Activated CD4-positive, CD25-positive, alpha-beta regulatory T cell treated with anti-CD3 and anti-CD28 coated beads, Interleukin-2, amount 50 U/mL, for 16 hours (primary cell): ENCODE results near the gene JMJD7.

Source experiments
- DNase-seq: peaks from one replicate; pipeline ENCODE4 v3.0.0-alpha.2; 2020; ENCODE audit warnings: low read depth, low spot score

JMJD7 gene

GRCh38 chr15:41862515-41863116 is 34.7 kb downstream of the JMJD7 start:
- no peak for DNase-seq

- no peak for DNase-seq
Measured at GRCh38 chr15:41865490-41866055, 37.7 kb downstream of the JMJD7 start.

DNA sequence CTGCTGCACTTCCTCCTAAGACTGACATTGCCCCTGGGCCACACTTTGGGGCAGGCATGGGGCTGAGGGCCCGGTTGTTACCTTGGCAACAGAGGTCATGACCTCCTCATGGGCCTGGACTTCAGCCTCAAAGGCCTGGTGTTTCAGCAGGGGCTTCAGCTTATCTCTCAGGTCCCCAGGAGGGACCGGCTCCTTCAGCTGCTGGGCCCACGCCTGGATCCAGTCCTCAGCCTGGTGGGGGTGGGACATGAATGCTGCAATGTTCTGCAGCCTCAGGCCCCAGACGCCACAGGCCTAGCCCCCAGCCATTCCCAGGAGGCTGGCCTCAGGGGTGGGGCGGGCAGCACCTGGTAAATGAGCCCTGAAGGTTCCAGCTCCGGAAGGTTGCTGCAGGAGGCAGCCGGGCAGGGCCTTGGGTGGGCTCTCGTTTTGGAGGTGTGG is 38.4 kb downstream of the JMJD7 start:
- DNase-seq, result no peak

DNA sequence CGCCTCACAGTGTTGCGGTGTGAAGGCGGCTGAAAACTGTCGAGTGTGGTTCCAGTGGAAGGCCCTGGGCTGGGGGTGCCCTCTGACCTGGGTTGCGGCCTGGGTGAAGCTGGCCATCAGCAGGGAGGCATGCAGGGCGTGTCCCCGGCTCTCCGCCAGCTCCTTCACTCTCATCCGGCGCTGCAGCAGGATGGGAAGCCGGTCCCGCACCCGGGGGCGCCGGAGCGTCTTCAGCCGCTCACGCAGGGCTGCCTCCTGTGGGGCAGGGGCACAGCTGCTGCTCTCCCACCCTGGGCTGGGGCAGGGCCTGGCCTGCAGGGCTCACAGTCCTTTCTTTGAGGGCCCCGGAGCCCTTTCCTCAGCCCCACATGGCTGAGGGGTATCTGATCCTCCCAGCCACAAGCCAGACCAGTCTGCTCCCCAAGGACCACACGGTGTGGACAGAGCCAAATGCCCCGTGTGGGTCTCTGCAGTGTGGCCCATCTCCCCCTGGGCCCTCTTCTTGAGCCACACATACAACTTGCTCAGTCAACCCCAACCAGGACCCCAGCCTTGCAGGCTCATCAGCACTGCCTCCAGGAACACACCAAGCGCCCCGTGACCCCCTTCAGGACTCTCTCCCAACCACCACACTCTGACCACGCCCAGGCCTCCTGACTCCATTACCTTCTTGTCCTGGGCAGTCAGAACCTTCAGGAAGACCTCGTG is 39.1 kb downstream of the JMJD7 start:
- no peak for DNase-seq

DNA sequence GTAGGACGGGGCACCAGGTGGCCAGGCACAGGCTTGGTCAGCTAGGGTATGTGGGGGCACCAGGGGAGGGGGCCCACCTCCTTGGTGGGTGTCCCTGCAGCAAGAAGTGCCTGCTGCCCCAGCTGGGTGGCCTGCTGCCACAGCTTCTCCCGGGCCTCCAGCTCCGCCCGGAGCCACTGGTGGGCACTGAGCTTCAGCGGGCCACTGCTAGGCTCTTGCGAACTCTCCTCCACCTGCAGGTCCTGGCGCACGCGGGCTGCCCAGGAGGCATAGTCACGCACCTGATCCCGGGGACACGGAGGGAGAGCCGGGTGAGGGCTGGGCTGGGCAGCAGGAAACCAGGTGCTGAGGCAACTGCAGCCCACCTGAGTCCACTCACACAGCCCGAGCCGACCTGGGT is 40.4 kb downstream of the JMJD7 start:
- DNase-seq, result no peak

DNA sequence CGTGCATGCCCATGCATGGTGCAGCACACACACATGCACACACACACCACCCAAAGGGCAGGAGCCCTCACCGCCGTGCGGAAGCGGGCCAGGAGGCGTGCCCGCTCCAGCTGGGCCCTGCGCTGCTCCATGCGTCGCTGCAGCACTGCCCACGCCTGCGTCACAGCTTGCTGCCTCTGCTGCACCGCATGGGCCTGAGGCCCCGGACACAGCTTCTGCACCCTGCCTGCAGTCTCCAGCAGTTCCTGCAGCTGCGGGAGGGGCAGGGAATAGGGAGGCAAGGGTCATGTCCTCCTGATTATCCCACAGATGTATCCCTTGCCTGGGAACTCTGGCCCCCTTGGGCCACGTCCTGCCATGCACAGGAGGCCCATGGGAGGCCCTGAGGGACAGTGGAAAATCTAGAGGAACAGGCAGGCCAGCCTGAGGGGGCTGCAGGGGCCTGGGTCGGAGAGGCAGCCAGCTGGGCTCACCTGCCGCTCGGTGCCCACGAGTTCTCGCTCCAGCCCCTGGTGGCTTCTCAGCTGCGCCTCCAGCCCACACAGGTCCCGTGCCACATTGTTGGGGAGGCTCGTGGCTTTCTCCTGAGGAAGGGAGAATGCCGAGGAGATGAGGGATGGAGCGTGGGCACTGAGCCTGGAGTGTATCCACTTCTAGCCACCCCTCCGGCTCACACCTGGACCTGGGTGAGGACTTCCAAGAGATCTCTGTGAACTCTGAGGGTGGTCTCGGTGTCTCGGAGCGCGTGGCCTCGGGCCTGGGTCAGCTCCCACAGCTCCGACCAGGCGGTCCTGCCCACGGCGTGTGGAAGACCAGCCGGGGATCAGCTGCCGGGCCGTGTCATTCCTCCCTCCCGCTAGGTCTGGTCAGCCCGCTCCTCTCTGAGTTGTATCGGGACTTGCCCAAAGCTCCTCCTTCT is 42.1 kb downstream of the JMJD7 start:
- DNase-seq, result no peak

GRCh38 chr15:41870689-41871081 is 42.8 kb downstream of the JMJD7 start:
- peak; percentile 19 for DNase-seq

DNA sequence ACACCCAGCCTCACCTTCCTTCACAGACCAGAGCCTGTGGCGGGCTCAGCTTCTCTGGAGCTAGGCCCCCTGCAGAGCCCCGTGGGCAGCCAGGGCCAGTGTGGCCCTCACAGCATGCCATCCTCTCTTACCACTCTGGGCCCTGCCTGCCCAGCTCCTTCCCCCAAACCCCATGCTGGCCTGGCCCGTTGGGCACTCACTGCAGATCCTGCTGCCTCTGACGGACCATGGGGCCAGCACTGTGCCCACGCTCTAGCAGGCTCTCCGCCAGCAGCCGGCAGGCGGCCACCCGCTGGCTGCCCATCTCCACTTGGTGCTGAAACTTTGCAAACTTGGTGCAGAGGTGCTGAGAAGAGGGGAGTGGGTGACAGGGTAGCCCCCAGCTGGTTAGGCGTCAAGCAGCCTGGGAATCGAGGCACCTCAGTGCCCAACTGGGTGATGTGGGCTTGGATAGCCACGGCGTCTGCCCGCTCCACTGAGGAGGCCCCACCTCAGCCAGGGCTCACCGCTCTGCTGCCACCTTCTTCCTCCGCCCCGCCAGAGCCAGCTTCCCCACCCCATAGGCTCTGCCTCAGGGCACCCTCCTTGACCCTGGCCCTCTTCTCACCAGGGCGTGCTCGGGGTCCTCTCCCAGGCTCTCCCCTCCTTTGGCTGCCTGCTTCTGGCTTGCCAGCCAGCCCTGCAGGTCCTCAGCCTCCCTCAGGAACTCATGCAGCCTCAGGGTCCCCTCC is 43.4 kb downstream of the JMJD7 start:
- DNase-seq, result no peak

GRCh38 chr15:41872166-41872747 is 44.4 kb downstream of the JMJD7 start:
- no peak for DNase-seq

- no peak for DNase-seq
Measured at GRCh38 chr15:41873711-41874110, 45.8 kb downstream of the JMJD7 start.

DNA sequence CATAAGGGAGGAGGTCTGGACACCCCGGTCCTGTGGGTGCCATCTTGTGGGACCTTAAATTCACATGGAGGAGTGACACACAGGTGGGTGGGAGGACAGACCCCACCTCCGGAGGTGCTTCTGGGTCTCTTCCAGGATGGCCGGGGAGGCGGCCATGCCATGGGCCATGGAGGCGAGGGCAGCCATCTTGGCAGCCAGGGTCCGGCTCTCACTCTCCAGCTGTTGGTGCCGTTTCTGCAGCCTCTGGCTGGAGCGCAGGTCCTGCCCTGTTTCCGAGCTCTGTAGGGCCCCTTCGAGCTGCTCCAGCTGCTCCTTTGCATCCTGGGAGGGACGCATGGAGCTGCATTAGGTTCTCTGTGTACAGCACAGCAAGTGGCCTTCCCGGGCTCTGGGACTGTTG is 46.8 kb downstream of the JMJD7 start:
- no peak for DNase-seq

DNA sequence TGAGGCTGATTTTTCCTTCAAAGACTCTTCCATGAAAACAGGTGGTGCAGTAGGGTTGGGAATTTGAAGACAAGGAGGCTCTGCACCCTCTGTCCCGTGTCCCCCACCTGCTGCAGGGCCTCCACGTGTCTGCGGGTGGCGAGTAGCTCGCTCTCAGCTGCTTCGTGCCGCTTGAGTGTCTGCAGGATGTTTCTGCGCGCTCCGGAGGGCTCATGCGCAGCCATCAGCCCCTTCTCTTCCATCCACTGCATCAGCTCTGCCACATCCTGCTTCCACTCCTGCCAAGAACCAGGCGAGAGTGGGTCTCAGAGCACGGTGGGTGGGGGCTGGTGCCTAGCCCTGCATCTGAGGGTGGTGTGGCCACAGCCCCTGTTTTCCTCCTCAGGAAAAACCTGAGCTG is 48.1 kb downstream of the JMJD7 start:
- no peak for DNase-seq

DNA sequence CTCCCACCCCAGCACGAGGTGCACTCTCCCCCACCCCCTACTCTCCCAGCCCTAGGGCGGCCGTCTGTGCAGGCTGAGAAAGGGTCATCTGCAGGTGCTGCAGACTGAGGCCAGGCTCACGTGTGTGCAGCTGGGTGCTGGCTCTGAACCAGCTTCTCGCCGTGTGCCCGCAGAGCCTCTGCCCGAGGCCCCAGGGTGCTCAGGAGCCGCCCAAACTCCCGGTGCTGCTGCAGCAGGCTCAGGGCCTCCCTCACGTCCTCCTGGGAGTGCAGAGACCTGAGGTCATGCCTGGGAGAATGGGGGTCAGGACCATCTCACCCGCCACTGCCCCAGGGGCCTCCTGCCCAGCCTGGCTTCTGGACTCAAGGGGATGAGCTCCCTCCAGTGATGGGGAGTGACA is 48.8 kb downstream of the JMJD7 start:
- DNase-seq, result no peak

DNA sequence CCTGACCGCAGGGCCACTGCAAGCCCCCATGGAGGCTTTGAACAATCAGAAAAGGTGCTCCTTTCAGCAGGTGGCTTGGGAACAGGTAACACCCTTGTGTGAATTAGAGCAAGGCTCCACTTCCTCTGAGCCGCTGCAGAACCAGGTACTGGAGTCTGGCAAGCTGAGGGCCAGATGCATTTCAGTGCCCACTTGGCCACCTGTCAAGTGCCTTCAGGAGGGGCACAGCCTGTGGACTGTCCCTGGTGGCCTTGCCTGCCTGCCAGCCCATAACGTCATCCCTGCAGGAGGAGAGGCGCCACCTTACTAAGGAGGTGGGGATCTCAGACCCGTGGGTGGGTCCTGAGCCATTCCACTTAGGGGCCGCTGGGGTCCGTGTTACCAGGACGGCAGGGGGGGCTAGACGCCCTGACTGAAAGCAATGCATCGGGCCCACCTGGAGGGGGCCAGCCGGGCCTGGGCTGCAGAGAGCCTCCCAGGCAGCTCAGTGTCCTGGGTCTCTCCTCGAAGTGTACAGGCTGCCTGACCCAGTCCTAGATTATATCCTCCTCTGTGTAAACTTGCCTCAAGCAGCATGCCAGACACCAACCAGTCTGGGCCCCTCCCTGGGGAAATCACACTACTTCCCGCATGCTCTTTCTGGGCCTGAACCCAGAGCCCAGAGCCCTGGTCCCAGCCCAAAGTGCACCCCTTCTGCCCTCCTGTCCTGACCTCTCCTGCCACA is 49.9 kb downstream of the JMJD7 start:
- no peak for DNase-seq

GRCh38 chr15:41878355-41878699 is 50.4 kb downstream of the JMJD7 start:
- no peak for DNase-seq

DNA sequence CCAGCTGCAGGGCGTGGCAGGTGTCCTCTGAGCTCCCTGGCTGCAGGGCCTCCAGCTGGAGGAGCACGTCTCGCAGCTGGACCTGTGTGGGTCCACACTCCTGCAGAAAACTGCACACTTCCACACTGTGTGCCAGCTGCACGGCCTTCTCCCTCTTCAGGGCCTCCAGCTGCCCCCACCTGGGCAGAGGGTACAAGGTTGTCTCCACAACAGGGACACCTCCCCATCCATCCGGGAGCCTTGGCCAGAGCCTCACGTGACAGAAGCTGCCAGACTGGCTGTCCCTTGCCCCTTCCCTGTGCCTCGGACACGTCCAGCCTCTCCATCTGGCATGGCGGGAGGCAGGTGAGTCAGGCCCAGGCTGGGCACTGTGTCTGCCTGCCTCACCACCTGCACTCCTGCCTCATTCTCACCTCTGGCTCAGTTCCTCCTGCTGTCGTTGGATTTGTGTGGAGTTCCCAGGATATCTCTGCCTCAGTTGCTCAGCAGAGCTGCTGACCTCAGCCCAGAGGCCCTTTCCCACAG is 51.5 kb downstream of the JMJD7 start:
- no peak for DNase-seq

- no peak for DNase-seq
Measured at GRCh38 chr15:41880156-41880877, 52.4 kb downstream of the JMJD7 start.

DNA sequence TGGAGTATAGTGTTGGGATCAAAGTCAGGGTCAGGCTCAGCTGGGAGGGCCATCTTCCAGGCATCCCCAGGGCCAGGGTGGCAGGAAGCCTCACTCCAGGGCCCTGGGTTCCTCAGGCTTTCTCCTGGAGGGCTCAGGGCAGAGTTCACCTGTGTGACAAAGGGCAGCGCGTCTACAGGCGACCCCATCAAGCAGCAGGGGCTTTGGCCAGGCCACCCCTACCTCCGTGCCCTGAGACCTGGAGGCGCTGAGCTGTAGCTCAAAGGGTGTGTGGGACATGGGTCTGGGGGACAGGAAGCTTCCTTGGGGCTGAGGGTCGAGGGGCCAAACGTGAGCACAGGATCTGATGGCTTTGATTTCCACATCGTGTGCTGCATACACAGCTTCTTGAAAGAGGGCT is 53.2 kb downstream of the JMJD7 start:
- DNase-seq, result no peak

GRCh38 chr15:41881550-41881919 is 53.6 kb downstream of the JMJD7 start:
- DNase-seq, result no peak
